ENCODE results near the gene USP46. TPM values are rescaled to one million over a fixed set of nuclear protein-coding genes. Genes with fewer than 3 reads are reported as not detected.

Gene USP46
- total and polyA plus RNA-seq, 2 donors = 7.3 to 28.2 TPM

GRCh38 chr4:52592287-52592686 lies 66.8 kb downstream of the USP46 start:
- 91% methylated on average over 3 of the region's 3 CpGs for WGBS
- no peak overlapping the region for H3K27ac ChIP-seq (ENCODE audit: low read depth)

GRCh38 chr4:52588771-52589591 lies 70.1 kb downstream of the USP46 start:
- Histone ChIP-seq H3K36me3 (ENCODE audit: insufficient read depth) (no peaks in the 10 kb centered on the region), H3K4me3 (ENCODE audit: low read depth, low read length) (no peak overlapping the region), H3K27ac (ENCODE audit: low read depth) (no peak overlapping the region), H3K4me1 (ENCODE audit: insufficient read depth) (no peaks in the 10 kb centered on the region)
- DNase-seq (ENCODE audit: extremely low spot score) = no peak
- 71% methylated on average over 13 of the region's 13 CpGs for WGBS

More at GRCh38 chr4:52592287-52592686, 66.8 kb downstream of the USP46 start:
- no peaks in the 10 kb centered on the region for H3K36me3 ChIP-seq (ENCODE audit: insufficient read depth)
- H3K4me1 ChIP-seq (ENCODE audit: insufficient read depth) = no peaks in the 10 kb centered on the region
- H3K4me3 ChIP-seq (ENCODE audit: low read depth, low read length) = no peak overlapping the region
- no peak for DNase-seq (ENCODE audit: extremely low spot score)

- Histone ChIP-seq H3K4me3 (ENCODE audit: low read depth, low read length) (no peak overlapping the region), H3K4me1 (ENCODE audit: insufficient read depth) (no peaks in the 10 kb centered on the region), H3K36me3 (ENCODE audit: insufficient read depth) (no peaks in the 10 kb centered on the region), H3K27ac (ENCODE audit: low read depth) (no peak overlapping the region)
- WGBS = 51% methylated on average over 2 of the region's 2 CpGs
- DNase-seq (ENCODE audit: extremely low spot score) = no peak
These were observed 71.0 kb downstream of the USP46 start for GRCh38 chr4:52588097-52588496.

- no peak overlapping the region for H3K27ac ChIP-seq (ENCODE audit: low read depth)
- H3K4me3 ChIP-seq (ENCODE audit: low read depth, low read length) = no peak overlapping the region
- H3K4me1 ChIP-seq (ENCODE audit: insufficient read depth) = no peaks in the 10 kb centered on the region
- WGBS = 27% methylated on average over 3 of the region's 3 CpGs
- no peaks in the 10 kb centered on the region for H3K36me3 ChIP-seq (ENCODE audit: insufficient read depth)
- DNase-seq (ENCODE audit: extremely low spot score) = no peak
These were observed 73.0 kb downstream of the USP46 start for GRCh38 chr4:52586069-52586468.

- Histone ChIP-seq H3K36me3 (ENCODE audit: insufficient read depth) (no peaks in the 10 kb centered on the region), H3K4me3 (ENCODE audit: low read depth, low read length) (no peak overlapping the region), H3K27ac (ENCODE audit: low read depth) (no peak overlapping the region), H3K4me1 (ENCODE audit: insufficient read depth) (no peaks in the 10 kb centered on the region)
- no peak for DNase-seq (ENCODE audit: extremely low spot score)
- 84% methylated on average over 2 of the region's 2 CpGs for WGBS
These were observed 73.7 kb downstream of the USP46 start for GRCh38 chr4:52585379-52585778.

- H3K4me1 ChIP-seq (ENCODE audit: insufficient read depth) = no peaks in the 10 kb centered on the region
- H3K27ac ChIP-seq (ENCODE audit: low read depth) = no peak overlapping the region
- no peak for DNase-seq (ENCODE audit: extremely low spot score)
- 89% methylated on average over 4 of the region's 4 CpGs for WGBS
- no peaks in the 10 kb centered on the region for H3K36me3 ChIP-seq (ENCODE audit: insufficient read depth)
- no peak overlapping the region for H3K4me3 ChIP-seq (ENCODE audit: low read depth, low read length)
These were observed 79.4 kb downstream of the USP46 start for GRCh38 chr4:52579602-52580272.

- WGBS = 95% methylated on average over 2 of the region's 2 CpGs
- H3K27ac ChIP-seq (ENCODE audit: low read depth) = no peak overlapping the region
- DNase-seq (ENCODE audit: extremely low spot score) = no peak
- H3K4me3 ChIP-seq (ENCODE audit: low read depth, low read length) = no peak overlapping the region
- H3K36me3 ChIP-seq (ENCODE audit: insufficient read depth) = no peaks in the 10 kb centered on the region
- no peaks in the 10 kb centered on the region for H3K4me1 ChIP-seq (ENCODE audit: insufficient read depth)
These were observed 80.2 kb downstream of the USP46 start for GRCh38 chr4:52578951-52579350.

- no peak overlapping the region for H3K27ac ChIP-seq (ENCODE audit: low read depth)
- no peak overlapping the region for H3K4me3 ChIP-seq (ENCODE audit: low read depth, low read length)
- 90% methylated on average over 4 of the region's 4 CpGs for WGBS
- H3K4me1 ChIP-seq (ENCODE audit: insufficient read depth) = no peaks in the 10 kb centered on the region
- DNase-seq (ENCODE audit: extremely low spot score) = no peak
- no peaks in the 10 kb centered on the region for H3K36me3 ChIP-seq (ENCODE audit: insufficient read depth)
These were observed 81.5 kb downstream of the USP46 start for GRCh38 chr4:52577624-52577962.

GRCh38 chr4:52576961-52577623 lies 82.0 kb downstream of the USP46 start:
- WGBS = 92% methylated on average over 1 of the region's 1 CpG
- Histone ChIP-seq H3K4me1 (ENCODE audit: insufficient read depth) (no peaks in the 10 kb centered on the region), H3K36me3 (ENCODE audit: insufficient read depth) (no peaks in the 10 kb centered on the region), H3K4me3 (ENCODE audit: low read depth, low read length) (no peak overlapping the region), H3K27ac (ENCODE audit: low read depth) (no peak overlapping the region)
- DNase-seq (ENCODE audit: extremely low spot score) = no peak

GRCh38 chr4:52576326-52576725 lies 82.8 kb downstream of the USP46 start:
- no peak overlapping the region for H3K27ac ChIP-seq (ENCODE audit: low read depth)
- no peak for DNase-seq (ENCODE audit: extremely low spot score)
- no peaks in the 10 kb centered on the region for H3K36me3 ChIP-seq (ENCODE audit: insufficient read depth)
- no peak overlapping the region for H3K4me3 ChIP-seq (ENCODE audit: low read depth, low read length)
- no peaks in the 10 kb centered on the region for H3K4me1 ChIP-seq (ENCODE audit: insufficient read depth)
- 93% methylated on average over 7 of the region's 7 CpGs for WGBS

GRCh38 chr4:52575406-52575805 lies 83.7 kb downstream of the USP46 start:
- no peaks in the 10 kb centered on the region for H3K36me3 ChIP-seq (ENCODE audit: insufficient read depth)
- WGBS = 95% methylated on average over 1 of the region's 1 CpG
- H3K27ac ChIP-seq (ENCODE audit: low read depth) = no peak overlapping the region
- no peak for DNase-seq (ENCODE audit: extremely low spot score)
- no peaks in the 10 kb centered on the region for H3K4me1 ChIP-seq (ENCODE audit: insufficient read depth)
- H3K4me3 ChIP-seq (ENCODE audit: low read depth, low read length) = no peak overlapping the region

GRCh38 chr4:52574036-52574435 lies 85.1 kb downstream of the USP46 start:
- no peaks in the 10 kb centered on the region for H3K4me1 ChIP-seq (ENCODE audit: insufficient read depth)
- no peak overlapping the region for H3K4me3 ChIP-seq (ENCODE audit: low read depth, low read length)
- whole genome bisulfite sequencing = 32% methylated on average over 5 of the region's 5 CpGs
- H3K36me3 ChIP-seq (ENCODE audit: insufficient read depth) = no peaks in the 10 kb centered on the region
- H3K27ac ChIP-seq (ENCODE audit: low read depth) = no peak overlapping the region
- no peak for DNase-seq (ENCODE audit: extremely low spot score)

GRCh38 chr4:52573551-52573950 lies 85.5 kb downstream of the USP46 start:
- Histone ChIP-seq H3K36me3 (ENCODE audit: insufficient read depth) (no peaks in the 10 kb centered on the region), H3K4me3 (ENCODE audit: low read depth, low read length) (no peak overlapping the region), H3K4me1 (ENCODE audit: insufficient read depth) (no peaks in the 10 kb centered on the region), H3K27ac (ENCODE audit: low read depth) (no peak overlapping the region)
- DNase-seq (ENCODE audit: extremely low spot score) = no peak
- WGBS = 90% methylated on average over 1 of the region's 1 CpG

GRCh38 chr4:52572936-52573485 lies 86.1 kb downstream of the USP46 start:
- Histone ChIP-seq H3K4me3 (ENCODE audit: low read depth, low read length) (no peak overlapping the region), H3K36me3 (ENCODE audit: insufficient read depth) (no peaks in the 10 kb centered on the region), H3K4me1 (ENCODE audit: insufficient read depth) (no peaks in the 10 kb centered on the region), H3K27ac (ENCODE audit: low read depth) (no peak overlapping the region)
- no peak for DNase-seq (ENCODE audit: extremely low spot score)
- WGBS = 89% methylated on average over 6 of the region's 6 CpGs

All from urinary bladder (tissue), 4 donors.